Stromal cell of bone marrow (primary cell): ENCODE data around the gene CCNYL1.

ENCODE experiments used
- DNase-seq: peaks from one replicate; pipeline ENCODE4 v3.0.0-alpha.2; 2012; ENCODE audit warnings: low read depth

CCNYL1 gene

GRCh38 chr2:207791579-207792243 is 80.3 kb downstream of the CCNYL1 start:
- DNase-seq: no peak

DNA sequence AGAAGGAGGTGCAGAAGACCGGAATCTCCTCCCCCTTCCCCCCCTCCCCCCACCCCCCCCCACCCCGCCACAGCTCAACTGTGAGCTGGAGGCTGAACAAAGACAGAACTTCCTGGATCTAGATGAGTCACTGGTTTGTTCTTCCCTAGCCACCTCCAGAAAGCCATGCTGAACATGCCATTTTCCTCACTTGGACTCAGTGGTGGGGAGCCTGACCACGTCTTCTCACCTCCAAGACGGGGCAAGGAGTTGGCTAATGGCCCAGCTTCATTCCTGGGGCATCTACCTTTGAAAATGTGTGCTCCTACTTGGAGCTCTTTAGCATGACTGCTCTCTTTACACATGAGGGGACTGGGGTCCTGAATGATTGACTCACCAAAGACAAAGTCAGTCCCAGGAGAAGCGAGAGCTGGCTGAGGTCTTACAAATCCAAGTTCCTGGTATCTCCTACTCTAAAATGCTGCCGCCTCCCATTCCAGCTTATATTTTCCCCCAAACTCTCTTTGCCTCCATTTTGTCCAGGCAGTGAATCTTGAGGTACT is 80.9 kb downstream of the CCNYL1 start:
- DNase-seq: no peak

- DNase-seq: no peak
Observed at GRCh38 chr2:207796585-207797350, 85.3 kb downstream of the CCNYL1 start.

DNA sequence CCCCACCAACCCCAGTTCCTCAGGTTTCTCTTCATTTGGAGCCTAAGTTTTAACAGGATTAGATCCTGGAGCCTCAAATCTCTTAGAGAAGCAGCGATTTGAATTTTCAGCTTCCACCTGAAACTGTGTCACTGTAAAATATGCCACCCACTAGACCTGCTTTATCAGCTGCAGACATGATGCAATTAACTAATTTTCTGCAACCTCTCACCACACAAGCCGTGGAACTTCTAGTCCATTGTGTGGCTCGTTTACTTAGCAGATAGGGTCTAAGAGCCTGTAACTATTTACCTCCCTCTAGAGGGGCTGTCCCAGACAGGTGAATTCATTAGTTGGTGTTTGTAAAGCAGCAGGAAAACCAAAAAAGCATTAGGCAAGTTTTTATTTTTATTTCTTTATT is 89.8 kb downstream of the CCNYL1 start:
- DNase-seq: no peak

- no peak for DNase-seq
Observed at GRCh38 chr2:207802650-207803049, 91.2 kb downstream of the CCNYL1 start.
